Kidney (tissue), 14 donors: ENCODE data around the gene SYT6. TPM values are rescaled to one million over a fixed set of nuclear protein-coding genes. Genes with fewer than 3 reads are reported as not detected.
"Not testable (repeated sequence)": the region's sequence is repeated elsewhere in the genome, so short reads cannot be mapped to it uniquely, and the experiment has no call there.

Experiments used
- DNase-seq, 5 donors: peaks; one replicate each; pipeline ENCODE4 v3.0.0-alpha.2; 2013 to 2020
- FAIRE-seq: peaks from 2 replicates; lab custom pipeline; 2012; peaks lifted over from hg19 to GRCh38; lab: Jason Lieb, UNC
- H3K27ac ChIP-seq, 2 donors: one replicate each; pipeline ENCODE4 v1.7.0; 2013; ENCODE audit warnings: low read depth in 2 of 2, low read length in 2 of 2, inconsistent platforms in 1 of 2
- H3K27me3 ChIP-seq: one replicate; pipeline ENCODE4 v1.7.1; 2013; ENCODE audit warnings: low read length, inconsistent platforms; ENCODE audit not compliant: control insufficient read depth, insufficient read depth
- H3K36me3 ChIP-seq, 3 donors: one replicate each; pipeline versions ENCODE4 v1.7.0 to v1.7.1; 2013; ENCODE audit warnings: low read length in 3 of 3, control low read depth in 1 of 3, inconsistent platforms in 1 of 3; ENCODE audit not compliant: insufficient read depth in 3 of 3, control insufficient read depth in 2 of 3
- H3K4me1 ChIP-seq, 3 donors: one replicate each; pipeline versions ENCODE4 v1.7.0 to v1.7.1; 2013; ENCODE audit warnings: low read length in 3 of 3, inconsistent platforms in 1 of 3, low read depth in 1 of 3; ENCODE audit not compliant: control insufficient read depth in 2 of 3, insufficient read depth in 2 of 3
- H3K4me3 ChIP-seq, 3 donors: one replicate each; pipeline versions ENCODE4 v1.7.0 to v1.8.1; 2013; ENCODE audit warnings: low read length in 3 of 3, control low read depth in 1 of 3, inconsistent platforms in 1 of 3
- H3K9ac ChIP-seq, 3 donors: one replicate each; pipeline versions ENCODE4 v1.7.0 to v1.7.1; 2013; ENCODE audit warnings: low read length in 3 of 3, control low read depth in 1 of 3, inconsistent platforms in 1 of 3
- H3K9me3 ChIP-seq, 3 donors: one replicate each; pipeline versions ENCODE4 v1.7.0 to v1.7.1; 2013; ENCODE audit warnings: low read length in 3 of 3, control low read depth in 1 of 3, inconsistent platforms in 1 of 3; ENCODE audit not compliant: control insufficient read depth in 2 of 3, insufficient read depth in 1 of 3
- intact Hi-C: fragments of 100-400 bp; cut with DNase I; formaldehyde crosslinking; loops from one replicate; pipeline ENCODE4 v1.11.1; 2022
- polyA plus RNA-seq: library from polyadenylated mRNA; stranded (reverse); fragments of 350-450 nt; fragmentation: Illumina TruSeq; extraction: RNeasy Lipid Tissue Mini Kit (QIAGEN cat#74804); gene quantifications from one replicate; pipeline ENCODE4 v1.2.3, GENCODE V29; 2014; ENCODE audit warnings: low read depth, low replicate concordance; ENCODE audit not compliant: insufficient read depth
- total RNA-seq: library from RNA; stranded (reverse); fragmentation: NEBNext Ultra II Directional; extraction: Animal tissue kit (Norgen Biotek cat#: 25700); gene quantifications from one replicate; pipeline ENCODE4 v1.2.1, GENCODE V29; 2021
- TF ChIP-seq, protein P1 (sequence below): IDR thresholded peaks from 3 replicates; pipeline ENCODE4 v1.5.1; 2012; ENCODE audit warnings: mild to moderate bottlenecking, moderate library complexity, borderline replicate concordance; ENCODE audit not compliant: insufficient read depth; ENCODE audit errors: extremely low read depth
- donor health status: control.
- donor health status: control.
- donor health status: control.
- donor health status: control.
- donor health status: control.
- donor health status: DM: yes; HTN: yes; CAD: no.
- donor health status: Normal renal cell carcinoma (clear cell type).

Gene SYT6
- total and polyA plus RNA-seq, 2 donors from 2014 or later = 0.06 to 1.7 TPM

DNA sequence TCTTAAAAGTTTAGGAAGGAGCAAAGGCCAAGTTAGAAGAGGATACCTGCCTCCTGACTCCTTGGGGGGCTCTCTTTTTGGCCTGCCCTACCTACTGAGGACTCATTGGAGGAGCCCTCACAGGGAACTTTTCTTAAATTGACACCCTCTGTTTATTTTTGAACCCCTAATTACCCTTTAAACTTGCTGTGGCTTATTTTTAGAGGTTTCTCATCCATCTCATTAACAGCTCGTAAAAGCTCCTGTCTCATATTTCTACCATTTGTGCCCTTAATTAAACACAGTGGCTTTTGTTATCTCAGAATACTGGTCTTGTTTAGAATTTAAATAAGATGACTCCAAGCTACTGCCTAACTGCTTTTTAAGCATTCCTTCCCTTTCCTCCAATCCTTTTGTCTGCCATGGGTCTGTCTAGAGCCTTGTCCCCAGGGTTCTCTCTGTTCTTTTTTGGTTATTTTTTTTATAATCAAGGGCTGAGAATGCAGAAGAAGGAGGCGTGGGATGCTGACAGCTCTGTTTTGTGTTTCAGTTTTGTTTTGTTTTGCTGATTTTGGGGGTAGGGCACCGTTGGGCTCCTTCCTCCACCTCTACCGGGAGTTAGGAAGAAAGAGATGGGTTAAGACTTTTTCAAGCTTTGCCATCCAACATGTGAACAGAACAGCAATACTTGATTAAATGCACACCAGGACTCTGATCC is 78.0 kb downstream of the SYT6 start:
- no peak overlapping the region for H3K4me3 ChIP-seq
- H3K4me1 ChIP-seq = no peaks in the 10 kb centered on the region
- DNase-seq (peak in 2 of 5 donors; percentile 21 to 23), FAIRE-seq (no peak)
- H3K27me3 ChIP-seq = no peaks in the 10 kb centered on the region
- H3K36me3 ChIP-seq = no peaks in the 10 kb centered on the region
- H3K9me3 ChIP-seq = peaks cover 0 to 7% (median 0%) of the 10 kb centered on the region in 3 donors
- H3K27ac ChIP-seq = no peak overlapping the region
- intact Hi-C loops = no loop called here
- no peak overlapping the region for H3K9ac ChIP-seq
- TF ChIP-seq, protein P1, sequence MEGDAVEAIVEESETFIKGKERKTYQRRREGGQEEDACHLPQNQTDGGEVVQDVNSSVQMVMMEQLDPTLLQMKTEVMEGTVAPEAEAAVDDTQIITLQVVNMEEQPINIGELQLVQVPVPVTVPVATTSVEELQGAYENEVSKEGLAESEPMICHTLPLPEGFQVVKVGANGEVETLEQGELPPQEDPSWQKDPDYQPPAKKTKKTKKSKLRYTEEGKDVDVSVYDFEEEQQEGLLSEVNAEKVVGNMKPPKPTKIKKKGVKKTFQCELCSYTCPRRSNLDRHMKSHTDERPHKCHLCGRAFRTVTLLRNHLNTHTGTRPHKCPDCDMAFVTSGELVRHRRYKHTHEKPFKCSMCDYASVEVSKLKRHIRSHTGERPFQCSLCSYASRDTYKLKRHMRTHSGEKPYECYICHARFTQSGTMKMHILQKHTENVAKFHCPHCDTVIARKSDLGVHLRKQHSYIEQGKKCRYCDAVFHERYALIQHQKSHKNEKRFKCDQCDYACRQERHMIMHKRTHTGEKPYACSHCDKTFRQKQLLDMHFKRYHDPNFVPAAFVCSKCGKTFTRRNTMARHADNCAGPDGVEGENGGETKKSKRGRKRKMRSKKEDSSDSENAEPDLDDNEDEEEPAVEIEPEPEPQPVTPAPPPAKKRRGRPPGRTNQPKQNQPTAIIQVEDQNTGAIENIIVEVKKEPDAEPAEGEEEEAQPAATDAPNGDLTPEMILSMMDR = no peak

DNA sequence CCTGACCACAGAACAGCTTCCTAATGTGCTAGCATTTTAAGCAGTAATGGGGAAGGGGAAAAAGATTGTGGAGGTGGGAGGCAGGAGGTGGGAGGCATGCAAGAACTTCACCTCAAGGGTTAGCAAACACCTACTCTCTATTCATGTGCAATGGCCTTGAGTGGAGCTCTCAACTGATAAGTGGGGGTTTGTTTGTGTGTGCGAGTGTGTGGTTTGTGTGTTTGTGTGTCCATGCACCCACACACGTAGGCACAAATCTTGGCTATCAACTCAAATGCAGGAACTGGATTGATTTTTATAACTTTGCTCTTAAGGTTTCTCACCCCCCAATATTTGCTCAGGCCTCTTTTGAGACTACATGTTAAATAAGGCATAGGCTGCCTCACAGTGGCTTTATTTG is 78.6 kb downstream of the SYT6 start:
- H3K9ac ChIP-seq = no peak overlapping the region
- TF ChIP-seq, protein P1 = no peak
- DNase-seq (no peak), FAIRE-seq (no peak)
- no peaks in the 10 kb centered on the region for H3K4me1 ChIP-seq
- H3K4me3 ChIP-seq = no peak overlapping the region
- H3K27me3 ChIP-seq = no peaks in the 10 kb centered on the region
- H3K27ac ChIP-seq = no peak overlapping the region
- intact Hi-C loops = no loop called here
- H3K9me3 ChIP-seq = peaks cover 0 to 7% (median 0%) of the 10 kb centered on the region in 3 donors
- no peaks in the 10 kb centered on the region for H3K36me3 ChIP-seq

DNA sequence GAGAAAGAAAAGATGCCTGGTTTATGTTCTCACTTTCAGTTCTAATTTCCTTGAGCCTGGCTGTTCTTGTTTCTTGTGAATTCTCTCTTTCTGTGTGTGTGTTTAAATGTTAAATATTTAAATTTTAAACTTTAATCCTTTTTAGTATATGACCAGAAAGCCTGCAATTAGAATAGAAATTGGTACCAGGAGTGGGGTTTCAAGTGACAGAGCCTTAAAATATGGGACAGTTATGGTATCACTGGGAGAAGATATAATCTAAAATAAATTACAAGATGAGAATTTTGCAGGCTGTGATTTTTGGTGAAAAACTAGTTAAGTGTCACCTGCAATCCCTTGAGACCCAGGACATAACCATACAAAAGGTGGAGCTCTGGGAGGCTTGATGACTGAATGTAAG is 81.4 kb downstream of the SYT6 start:
- no peaks in the 10 kb centered on the region for H3K36me3 ChIP-seq
- intact Hi-C loops = no loop called here
- FAIRE-seq = no peak

DNA sequence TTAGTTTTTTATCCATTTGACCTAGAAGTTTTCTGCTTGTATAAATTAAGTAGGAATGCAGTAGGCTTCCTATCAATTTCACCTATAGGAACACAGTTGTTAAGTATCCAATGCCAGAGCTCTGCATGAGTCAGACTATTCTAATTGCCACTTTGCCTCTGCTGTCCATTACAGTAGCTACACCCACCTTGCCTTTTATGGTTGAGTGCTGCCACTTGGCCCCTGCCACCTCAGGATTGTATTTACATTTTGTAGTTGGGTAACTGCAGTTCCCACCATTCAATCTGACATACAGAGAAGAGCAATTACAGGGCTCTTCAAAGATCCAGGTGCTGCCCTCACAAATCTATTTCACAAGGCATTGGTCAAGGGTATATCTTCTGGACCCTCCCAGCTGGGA is 83.9 kb downstream of the SYT6 start:
- H3K36me3 ChIP-seq, H3K27me3 ChIP-seq, H3K4me1 ChIP-seq, H3K9me3 ChIP-seq, H3K4me3 ChIP-seq, H3K27ac ChIP-seq, intact Hi-C loops, H3K9ac ChIP-seq, FAIRE-seq: not testable (repeated sequence)
- DNase-seq = peak in 3 of 5 donors; percentile 19 to 30 (median 20)

More for the DNA sequence above, 81.4 kb downstream of the SYT6 start:
- TF ChIP-seq, protein P1 = no peak
- Histone ChIP-seq H3K4me3 (no peak overlapping the region), H3K27me3 (no peaks in the 10 kb centered on the region), H3K4me1 (no peaks in the 10 kb centered on the region), H3K27ac (no peak overlapping the region), H3K9me3 (peaks cover 0 to 7% (median 0%) of the 10 kb centered on the region in 3 donors), H3K9ac (no peak overlapping the region)
- no peak for DNase-seq

DNA sequence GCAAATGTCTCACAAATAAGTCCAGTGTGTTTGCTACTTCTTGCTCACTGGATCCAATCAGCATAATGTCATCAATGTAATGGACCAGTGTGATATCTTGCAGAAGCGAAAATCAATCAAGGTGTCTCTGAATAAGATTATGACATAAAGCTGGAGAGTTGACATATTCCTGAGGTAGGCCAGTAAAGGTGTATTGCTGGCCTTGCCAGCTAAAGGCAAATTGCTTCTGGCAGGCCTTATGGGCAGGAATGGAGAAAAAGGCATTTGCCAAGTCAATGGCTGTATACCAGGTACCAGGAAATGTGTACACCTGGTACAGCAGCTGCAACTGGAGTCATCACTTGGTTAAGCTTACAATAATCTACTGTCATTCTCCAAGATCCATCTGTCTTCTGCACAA is 85.0 kb downstream of the SYT6 start:
- FAIRE-seq, intact Hi-C loops, H3K9me3 ChIP-seq, H3K27ac ChIP-seq, H3K4me3 ChIP-seq, DNase-seq, H3K36me3 ChIP-seq, H3K27me3 ChIP-seq, H3K9ac ChIP-seq, H3K4me1 ChIP-seq: not testable (repeated sequence)

DNA sequence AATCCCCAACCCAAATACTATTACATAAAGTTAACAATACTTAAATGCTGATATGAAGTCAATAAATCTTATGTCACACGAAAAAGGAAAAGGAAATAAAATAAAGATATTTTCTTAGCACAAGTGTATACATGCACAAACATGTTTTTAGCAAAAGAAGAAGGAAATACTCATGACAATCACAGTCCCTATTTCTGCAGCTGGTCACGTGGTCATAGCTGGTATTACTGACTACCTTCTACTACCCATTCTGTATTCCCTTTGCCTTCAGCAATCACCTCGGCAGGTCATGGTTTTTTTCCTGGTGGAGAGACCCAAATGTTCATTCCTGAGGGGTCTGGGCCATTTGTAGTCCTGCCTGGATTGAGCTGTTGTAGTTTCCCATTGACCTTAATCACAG is 88.0 kb downstream of the SYT6 start:
- H3K4me1 ChIP-seq, H3K4me3 ChIP-seq, intact Hi-C loops, H3K9me3 ChIP-seq, DNase-seq, H3K27me3 ChIP-seq, FAIRE-seq, H3K36me3 ChIP-seq, H3K27ac ChIP-seq, H3K9ac ChIP-seq: not testable (repeated sequence)
